Measurements from ENCODE around the gene ARRDC4.
"Not testable (repeated sequence)": the region's sequence is repeated elsewhere in the genome, so short reads cannot be mapped to it uniquely, and the experiment has no call there.

Gene ARRDC4

DNA sequence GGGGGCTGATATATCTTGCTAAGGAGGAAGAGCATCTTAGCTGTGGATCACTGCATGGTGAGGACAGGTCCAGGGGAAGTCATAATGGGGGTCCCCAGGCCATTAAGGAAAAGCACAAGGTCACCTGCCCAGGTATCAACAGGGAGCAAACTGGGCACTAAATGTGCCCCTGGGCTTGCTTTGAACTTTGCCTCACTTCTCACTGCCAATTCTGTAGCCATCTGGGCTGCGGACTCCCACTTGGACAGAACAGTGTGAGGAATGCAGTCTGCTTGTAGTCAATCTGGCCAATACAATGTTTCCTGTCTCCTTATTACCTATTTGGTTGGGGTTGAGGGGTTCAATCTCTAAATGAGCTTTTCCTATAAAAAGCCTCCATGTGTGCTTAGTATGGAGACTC lies 21.3 kb downstream of the ARRDC4 start:
- TF ChIP-seq, protein P1, sequence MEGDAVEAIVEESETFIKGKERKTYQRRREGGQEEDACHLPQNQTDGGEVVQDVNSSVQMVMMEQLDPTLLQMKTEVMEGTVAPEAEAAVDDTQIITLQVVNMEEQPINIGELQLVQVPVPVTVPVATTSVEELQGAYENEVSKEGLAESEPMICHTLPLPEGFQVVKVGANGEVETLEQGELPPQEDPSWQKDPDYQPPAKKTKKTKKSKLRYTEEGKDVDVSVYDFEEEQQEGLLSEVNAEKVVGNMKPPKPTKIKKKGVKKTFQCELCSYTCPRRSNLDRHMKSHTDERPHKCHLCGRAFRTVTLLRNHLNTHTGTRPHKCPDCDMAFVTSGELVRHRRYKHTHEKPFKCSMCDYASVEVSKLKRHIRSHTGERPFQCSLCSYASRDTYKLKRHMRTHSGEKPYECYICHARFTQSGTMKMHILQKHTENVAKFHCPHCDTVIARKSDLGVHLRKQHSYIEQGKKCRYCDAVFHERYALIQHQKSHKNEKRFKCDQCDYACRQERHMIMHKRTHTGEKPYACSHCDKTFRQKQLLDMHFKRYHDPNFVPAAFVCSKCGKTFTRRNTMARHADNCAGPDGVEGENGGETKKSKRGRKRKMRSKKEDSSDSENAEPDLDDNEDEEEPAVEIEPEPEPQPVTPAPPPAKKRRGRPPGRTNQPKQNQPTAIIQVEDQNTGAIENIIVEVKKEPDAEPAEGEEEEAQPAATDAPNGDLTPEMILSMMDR (IDR thresholded peaks at IDR 0.05; ENCODE audit: insufficient read depth, low read length, poor library complexity, severe bottlenecking), result no peak
- Histone ChIP-seq H3K36me3 (ENCODE audit: control insufficient read depth, insufficient read depth, low read length) (no peaks in the 10 kb centered on the region), H3K4me3 (replicated peaks; ENCODE audit: low read depth, low read length) (no peak overlapping the region), H3K27me3 (replicated peaks; ENCODE audit: control insufficient read depth, insufficient read depth, low read length) (no peaks in the 10 kb centered on the region)
- DNase-seq (ENCODE audit: extremely low read depth, insufficient read length), result no peak

DNA sequence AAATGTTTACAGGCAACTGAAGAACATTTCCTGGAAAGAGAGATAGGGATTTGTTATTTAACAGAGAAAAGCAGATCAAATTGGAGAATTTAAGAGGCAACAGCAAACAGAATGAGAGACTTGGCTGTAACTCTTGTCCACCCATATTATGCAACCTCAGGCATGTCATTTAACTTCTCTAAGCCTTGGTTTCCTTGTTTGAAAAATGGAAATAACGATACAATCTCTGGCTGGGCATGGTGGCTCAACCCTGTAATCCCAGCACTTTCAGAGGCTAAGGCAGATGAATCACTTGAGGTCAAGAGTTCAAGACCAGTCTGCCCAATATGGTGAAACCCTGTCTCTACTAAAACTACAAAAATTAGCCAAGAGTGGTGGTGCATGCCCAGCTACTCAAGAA lies 23.7 kb downstream of the ARRDC4 start:
- Histone ChIP-seq H3K36me3 (ENCODE audit: control insufficient read depth, insufficient read depth, low read length) (no peaks in the 10 kb centered on the region), H3K4me3 (replicated peaks; ENCODE audit: low read depth, low read length) (no peak overlapping the region), H3K27me3 (replicated peaks; ENCODE audit: control insufficient read depth, insufficient read depth, low read length) (no peaks in the 10 kb centered on the region)
- no peak for DNase-seq (ENCODE audit: extremely low read depth, insufficient read length)
- TF ChIP-seq, protein P1 (IDR thresholded peaks at IDR 0.05; ENCODE audit: insufficient read depth, low read length, poor library complexity, severe bottlenecking), result no peak

DNA sequence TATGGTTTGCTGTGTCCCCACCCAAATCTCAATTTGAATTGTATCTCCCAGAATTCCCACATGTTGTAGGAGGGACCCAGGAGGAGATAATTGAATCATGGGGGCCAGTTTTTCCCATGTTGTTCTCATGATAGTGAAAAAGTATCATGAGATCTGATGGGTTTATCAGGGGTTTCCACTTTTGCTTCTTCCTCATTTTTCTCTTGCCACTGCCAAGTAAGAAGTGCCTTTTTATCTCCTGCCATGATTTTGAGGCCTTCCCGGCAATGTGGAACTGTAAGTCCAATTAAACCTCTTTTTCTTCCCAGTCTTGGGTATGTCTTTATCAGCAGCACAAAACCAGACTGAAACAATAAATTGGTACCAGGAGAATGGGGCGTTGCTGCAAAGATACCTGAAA lies 25.5 kb downstream of the ARRDC4 start:
- not testable (repeated sequence) for H3K27me3 ChIP-seq (replicated peaks; ENCODE audit: control insufficient read depth, insufficient read depth, low read length); H3K4me3 ChIP-seq (replicated peaks; ENCODE audit: low read depth, low read length); DNase-seq (ENCODE audit: extremely low read depth, insufficient read length); H3K36me3 ChIP-seq (ENCODE audit: control insufficient read depth, insufficient read depth, low read length)

DNA sequence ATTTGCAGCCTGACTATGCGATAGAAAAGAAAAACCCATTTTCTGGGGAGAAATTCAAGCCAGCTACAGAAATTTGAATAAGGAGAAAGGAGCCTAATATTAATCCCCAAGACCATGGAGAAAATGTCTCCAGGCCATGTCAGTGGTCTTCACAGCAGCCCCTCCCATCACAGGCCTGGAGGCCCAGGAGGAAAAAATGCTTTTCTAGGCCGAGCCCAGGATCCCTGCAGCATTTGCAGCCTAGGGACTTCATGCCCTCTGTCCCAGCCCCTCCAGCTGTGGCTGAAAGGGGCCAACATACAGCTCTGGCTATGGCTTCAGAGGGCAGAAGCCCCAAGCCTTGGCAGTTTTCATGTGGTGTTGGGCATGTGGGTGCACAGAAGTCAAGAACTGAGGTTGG lies 26.3 kb downstream of the ARRDC4 start:
- Histone ChIP-seq H3K4me3 (replicated peaks; ENCODE audit: low read depth, low read length) (no peak overlapping the region), H3K27me3 (replicated peaks; ENCODE audit: control insufficient read depth, insufficient read depth, low read length) (no peaks in the 10 kb centered on the region), H3K36me3 (ENCODE audit: control insufficient read depth, insufficient read depth, low read length) (no peaks in the 10 kb centered on the region)
- TF ChIP-seq, protein P1 (IDR thresholded peaks at IDR 0.05; ENCODE audit: insufficient read depth, low read length, poor library complexity, severe bottlenecking), result no peak
- no peak for DNase-seq (ENCODE audit: extremely low read depth, insufficient read length)

DNA sequence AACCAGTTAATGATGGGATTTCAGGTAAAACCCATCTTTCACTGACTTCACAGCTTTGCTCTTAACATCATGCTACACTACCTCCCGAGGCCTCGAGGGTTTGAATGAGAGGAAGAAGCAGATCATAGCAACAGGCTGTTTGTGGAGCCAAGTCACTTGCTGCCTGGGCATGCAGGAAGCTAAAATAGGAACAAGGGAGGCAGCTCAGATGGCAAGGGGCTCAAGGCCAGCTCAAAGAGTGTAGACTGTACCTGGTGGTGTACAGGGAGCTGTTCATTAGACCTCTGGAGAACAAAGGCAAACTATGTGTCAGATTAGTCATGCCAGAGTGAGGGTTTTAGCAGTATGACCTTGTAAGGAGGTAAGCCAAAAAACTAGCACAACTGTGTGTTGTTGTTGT lies 28.8 kb downstream of the ARRDC4 start:
- H3K36me3 ChIP-seq (ENCODE audit: control insufficient read depth, insufficient read depth, low read length), result no peaks in the 10 kb centered on the region
- TF ChIP-seq, protein P1 (IDR thresholded peaks at IDR 0.05; ENCODE audit: insufficient read depth, low read length, poor library complexity, severe bottlenecking), result no peak
- no peak overlapping the region for H3K4me3 ChIP-seq (replicated peaks; ENCODE audit: low read depth, low read length)
- H3K27me3 ChIP-seq (replicated peaks; ENCODE audit: control insufficient read depth, insufficient read depth, low read length), result no peaks in the 10 kb centered on the region
- no peak for DNase-seq (ENCODE audit: extremely low read depth, insufficient read length)

DNA sequence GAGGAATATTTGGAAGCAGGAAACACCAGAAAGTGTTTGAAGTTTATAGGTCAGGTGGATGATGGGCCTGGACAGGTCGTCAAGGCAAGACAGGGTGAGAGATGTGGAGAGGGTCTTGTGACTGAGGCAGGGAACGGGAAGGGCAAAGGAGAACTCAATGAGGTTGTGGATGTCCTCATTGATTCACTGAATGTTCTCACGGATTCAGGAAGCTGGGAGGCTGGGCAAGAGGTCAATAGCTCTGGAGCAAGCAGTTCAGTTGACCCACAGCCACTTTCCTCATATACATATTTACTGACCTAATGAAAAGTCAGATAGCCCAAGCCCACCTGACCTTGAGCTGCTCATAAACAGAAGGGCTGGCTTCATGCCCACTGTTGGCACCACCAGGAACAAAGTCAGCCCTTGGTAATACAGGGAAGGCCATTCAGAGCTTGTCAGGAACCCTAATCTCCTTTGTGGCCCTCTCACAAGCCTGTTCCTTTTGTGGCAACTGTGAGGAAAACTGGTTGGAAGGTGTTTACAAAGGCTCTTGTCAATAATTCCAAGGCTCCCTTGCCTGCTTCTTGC lies 31.6 kb downstream of the ARRDC4 start:
- Histone ChIP-seq H3K36me3 (ENCODE audit: control insufficient read depth, insufficient read depth, low read length) (no peaks in the 10 kb centered on the region), H3K4me3 (replicated peaks; ENCODE audit: low read depth, low read length) (no peak overlapping the region), H3K27me3 (replicated peaks; ENCODE audit: control insufficient read depth, insufficient read depth, low read length) (no peaks in the 10 kb centered on the region)
- TF ChIP-seq, protein P1 (IDR thresholded peaks at IDR 0.05; ENCODE audit: insufficient read depth, low read length, poor library complexity, severe bottlenecking), result no peak
- no peak for DNase-seq (ENCODE audit: extremely low read depth, insufficient read length)

Data from GM06990 (cell line).